GM23338 (cell line): ENCODE data around the gene FKRP. TPM values are rescaled to one million over a fixed set of nuclear protein-coding genes. Genes with fewer than 3 reads are reported as not detected.

Source experiments
- ATAC-seq: fragments of 200-7000 bp; cut with Tn5 transposase; 3 replicates; pipeline ENCODE4 v1.9.1; 2020
- DNase-seq: peaks from one replicate; pipeline ENCODE4 v3.0.0-alpha.2; 2015; ENCODE audit warnings: low spot score
- H2AFZ ChIP-seq: fragments of 200-600 bp; sonication (generic); 2 replicates; pipeline ENCODE4 v1.8.0; 2016; ENCODE audit warnings: antibody characterized with exemption, mild to moderate bottlenecking, moderate library complexity
- H3F3A ChIP-seq: fragments of 200-600 bp; sonication (generic); replicated peaks from 2 replicates; pipeline ENCODE4 v1.8.0; 2017; ENCODE audit warnings: antibody characterized with exemption, mixed run types, low read depth
- H3K27ac ChIP-seq: fragments of 200-600 bp; sonication (generic); 2 replicates; pipeline ENCODE4 v1.6.1; 2016; ENCODE audit warnings: low read depth
- H3K27me3 ChIP-seq: fragments of 200-600 bp; sonication (generic); 2 replicates; pipeline ENCODE4 v1.8.0; 2016; ENCODE audit warnings: mild to moderate bottlenecking, mixed run types, moderate library complexity; ENCODE audit not compliant: insufficient read depth
- H3K36me3 ChIP-seq: fragments of 200-600 bp; sonication (generic); 2 replicates; pipeline ENCODE4 v1.8.0; 2016; ENCODE audit warnings: mild to moderate bottlenecking; ENCODE audit not compliant: insufficient read depth
- H3K4me1 ChIP-seq: fragments of 200-600 bp; sonication (generic); 2 replicates; pipeline ENCODE4 v1.8.0; 2016; ENCODE audit warnings: mild to moderate bottlenecking, moderate library complexity; ENCODE audit not compliant: insufficient read depth
- H3K4me2 ChIP-seq: fragments of 200-600 bp; sonication (generic); 2 replicates; pipeline ENCODE4 v1.7.1; 2017; ENCODE audit warnings: mixed run types
- H3K4me3 ChIP-seq: fragments of 200-600 bp; sonication (generic); 2 replicates; pipeline ENCODE4 v1.6.1; 2016; ENCODE audit warnings: mixed run types
- H3K79me2 ChIP-seq: fragments of 200-600 bp; sonication (generic); replicated peaks from 2 replicates; pipeline ENCODE4 v1.8.0; 2017; ENCODE audit warnings: mild to moderate bottlenecking; ENCODE audit not compliant: insufficient read depth
- H3K9me2 ChIP-seq: fragments of 200-600 bp; sonication (generic); 2 replicates; pipeline ENCODE4 v1.8.0; 2017; ENCODE audit not compliant: insufficient read depth
- H4K20me1 ChIP-seq: fragments of 200-600 bp; sonication (generic); replicated peaks from 2 replicates; pipeline ENCODE4 v1.8.0; 2017; ENCODE audit warnings: mild to moderate bottlenecking; ENCODE audit not compliant: insufficient read depth
- H3K27ac Mint-ChIP-seq: 2 replicates; pipeline ENCODE4 v1.8.0; 2020; ENCODE audit warnings: inconsistent platforms, mild to moderate bottlenecking, moderate library complexity, mixed read lengths
- H3K27me3 Mint-ChIP-seq: 3 replicates; pipeline ENCODE4 v1.8.0; 2022; ENCODE audit warnings: low read depth, mild to moderate bottlenecking, moderate library complexity, mixed read lengths, inconsistent platforms; ENCODE audit not compliant: insufficient read depth, poor library complexity
- H3K36me3 Mint-ChIP-seq: 3 replicates; pipeline ENCODE4 v1.8.0; 2021; ENCODE audit warnings: low read depth, mild to moderate bottlenecking, inconsistent platforms, moderate library complexity, mixed read lengths
- H3K4me1 Mint-ChIP-seq: 3 replicates; pipeline ENCODE4 v1.8.0; 2020; ENCODE audit warnings: mild to moderate bottlenecking, inconsistent platforms, mixed read lengths
- H3K4me3 Mint-ChIP-seq: 3 replicates; pipeline ENCODE4 v1.8.0; 2021; ENCODE audit warnings: moderate library complexity, mild to moderate bottlenecking, inconsistent platforms, mixed read lengths
- H3K9me3 Mint-ChIP-seq: 3 replicates; pipeline ENCODE4 v1.8.0; 2020; ENCODE audit warnings: moderate library complexity, mild to moderate bottlenecking, inconsistent platforms, mixed read lengths
- CREB1 ChIP-seq: fragments of 250-450 bp; sonication (Bioruptor Pico); IDR thresholded peaks from 2 replicates; pipeline ENCODE4 v1.5.0; 2020; ENCODE audit warnings: low read depth, mild to moderate bottlenecking, moderate library complexity
- CTCF ChIP-seq, 2 experiments: fragments of 200-600 bp in 1 of 2; sonication (generic) in 1 of 2; conservative IDR thresholded peaks; 2 replicates each; pipeline versions ENCODE4 v1.5.1 to v1.6.1; 2016 to 2017; ENCODE audit warnings: antibody characterized with exemption in 2 of 2, low read depth in 2 of 2, mild to moderate bottlenecking in 2 of 2, moderate library complexity in 1 of 2
- ETS1 ChIP-seq: IDR thresholded peaks from 2 replicates; pipeline ENCODE4 v1.6.1; 2016; ENCODE audit warnings: antibody characterized with exemption
- EZH2 ChIP-seq: fragments of 200-600 bp; sonication (generic); IDR thresholded peaks from one replicate; pipeline ENCODE4 v1.8.0; 2017; ENCODE audit warnings: antibody characterized with exemption, mild to moderate bottlenecking, low read depth; ENCODE audit not compliant: unreplicated experiment
- EZH2phosphoT487 ChIP-seq: fragments of 200-600 bp; sonication (generic); IDR thresholded peaks from one replicate; pipeline ENCODE4 v1.8.1; 2018; ENCODE audit warnings: antibody characterized with exemption; ENCODE audit not compliant: unreplicated experiment
- JUNB ChIP-seq: IDR thresholded peaks from one replicate; pipeline ENCODE4 v1.6.1; 2016; ENCODE audit warnings: antibody characterized with exemption; ENCODE audit not compliant: unreplicated experiment
- NANOG ChIP-seq: IDR thresholded peaks from 2 replicates; pipeline ENCODE4 v1.6.1; 2016; ENCODE audit warnings: antibody characterized with exemption, borderline replicate concordance
- POLR2AphosphoS5 ChIP-seq: IDR thresholded peaks from 2 replicates; pipeline ENCODE4 v1.6.1; 2016; ENCODE audit warnings: antibody characterized with exemption, low read depth
- REST ChIP-seq: IDR thresholded peaks from one replicate; pipeline ENCODE4 v1.6.1; 2018; ENCODE audit warnings: antibody characterized with exemption; ENCODE audit not compliant: unreplicated experiment
- STAT1 ChIP-seq: IDR thresholded peaks from one replicate; pipeline ENCODE4 v1.6.1; 2016; ENCODE audit warnings: antibody characterized with exemption; ENCODE audit not compliant: unreplicated experiment
- ZNF114 ChIP-seq: fragments of 250-450 bp; sonication (Bioruptor Pico); IDR thresholded peaks from 2 replicates; pipeline ENCODE4 v1.5.0; 2020; ENCODE audit warnings: mild to moderate bottlenecking, moderate library complexity
- ZNF331 ChIP-seq: fragments of 250-450 bp; sonication (Bioruptor Pico); IDR thresholded peaks from 2 replicates; pipeline ENCODE4 v1.5.0; 2020; ENCODE audit warnings: low read depth, mild to moderate bottlenecking, moderate library complexity
- ZNF462 ChIP-seq: fragments of 250-450 bp; sonication (Bioruptor Pico); IDR thresholded peaks from 2 replicates; pipeline ENCODE4 v1.5.0; 2020; ENCODE audit warnings: mild to moderate bottlenecking, moderate library complexity
- polyA plus RNA-seq: library from polyadenylated mRNA; unstranded; fragments of >200 nt; fragmentation: Nextera tagmentation; extraction: Ambion mirVana; gene quantifications from 2 replicates; pipeline ENCODE4 v1.2.1, GENCODE V29; 2016
- total RNA-seq: library from RNA; depleted of rRNA; stranded (reverse); fragments of >200 nt; shearing (Covaris generic); gene quantifications from 2 replicates; pipeline ENCODE4 v1.2.3, GENCODE V29; 2014

The FKRP gene
- total and polyA plus RNA-seq, 2 experiments from 2014 or later, result 11.5 to 31.9 TPM

- peaks cover 44% of the 10 kb centered on the region for H3K79me2 ChIP-seq
- no peak overlapping the region for H3K27ac ChIP-seq
- H3K9me2 ChIP-seq, result no peaks in the 10 kb centered on the region
- Mint-ChIP-seq H3K4me3 (peak overlapping the region; percentile 97; the same call in 2 of the 3 replicates), H3K9me3 (peaks cover 5% of the 10 kb centered on the region; the same call in 1 of the 3 replicates), H3K36me3 (peaks cover 37% of the 10 kb centered on the region), H3K27ac (no peak overlapping the region), H3K27me3 (peaks cover 27% of the 10 kb centered on the region), H3K4me1 (peaks cover 26% of the 10 kb centered on the region)
- H3F3A ChIP-seq, result peaks cover 22% of the 10 kb centered on the region
- peaks cover 21% of the 10 kb centered on the region for H3K4me1 ChIP-seq
- ATAC-seq (no peak), DNase-seq (no peak)
- H2AFZ ChIP-seq, result no peak overlapping the region
- no peak overlapping the region for H3K4me3 ChIP-seq
- peaks cover 6% of the 10 kb centered on the region for H3K27me3 ChIP-seq
- H3K36me3 ChIP-seq, result peaks cover 11% of the 10 kb centered on the region
- TF ChIP-seq NANOG, result no peak
- no peak for TF ChIP-seq STAT1
- no peak for TF ChIP-seq JUNB
- no peak for TF ChIP-seq CTCF (conservative IDR thresholded peaks at IDR 0.05; ENCODE audit: low read depth in 2 of 2)
- no peak for TF ChIP-seq ZNF331
- TF ChIP-seq CREB1 (CRISPR knock-in tag), result no peak
- TF ChIP-seq REST, result no peak
- TF ChIP-seq ZNF114 (CRISPR knock-in tag), result no peak
- no peak for TF ChIP-seq ZNF462 (CRISPR knock-in tag)
- no peak for TF ChIP-seq EZH2phosphoT487
- TF ChIP-seq POLR2AphosphoS5, result no peak
- TF ChIP-seq EZH2, result no peak
- TF ChIP-seq ETS1, result no peak
- no peak overlapping the region for H3K4me2 ChIP-seq
- H4K20me1 ChIP-seq, result peaks cover 17% of the 10 kb centered on the region
These were observed 43.1 kb downstream of the FKRP start for GRCh38 chr19:46788968-46789338.
